Sigmoid colon (tissue), 3 donors: Measurements from ENCODE around the gene CCDC39.

Source experiments
- CTCF ChIP-seq, 4 experiments: fragments of 450-650 bp in 3 of 4; fragments of 200-600 bp in 1 of 4; IDR thresholded peaks; one replicate each; pipeline ENCODE4 v1.5.1; 2016 to 2019; ENCODE audit warnings: antibody characterized with exemption in 4 of 4, mild to moderate bottlenecking in 3 of 4, moderate library complexity in 2 of 4
- POLR2A ChIP-seq, 2 donors: fragments of 450-650 bp; IDR thresholded peaks; one replicate each; pipeline ENCODE4 v1.6.1; 2016; ENCODE audit warnings: antibody characterized with exemption in 2 of 2, mild to moderate bottlenecking in 2 of 2, moderate library complexity in 2 of 2

- TF ChIP-seq POLR2A (IDR thresholded peaks at IDR 0.05) (no peak), CTCF (IDR thresholded peaks at IDR 0.05) (no peak)
Measured at GRCh38 chr3:180575571-180575970, 103.7 kb downstream of the CCDC39 start.
